Mesothelial cell of epicardium (in vitro differentiated cells): ENCODE results near the gene MXD1. TPM values are rescaled to one million over a fixed set of nuclear protein-coding genes. Genes with fewer than 3 reads are reported as not detected.

Source experiments
- DNase-seq, 2 experiments: peaks; one replicate each; pipeline ENCODE4 v3.0.0; 2021; ENCODE audit warnings: low spot score in 2 of 2; ENCODE audit not compliant: unreplicated experiment in 2 of 2
- H3K27ac Mint-ChIP-seq: 2 replicates; pipeline ENCODE4 v1.8.0; 2021; ENCODE audit warnings: mixed read lengths
- H3K27me3 Mint-ChIP-seq: 2 replicates; pipeline ENCODE4 v1.8.0; 2021; ENCODE audit warnings: low read depth, mixed read lengths
- H3K36me3 Mint-ChIP-seq: 2 replicates; pipeline ENCODE4 v1.8.0; 2021; ENCODE audit warnings: mixed read lengths
- H3K4me1 Mint-ChIP-seq: 2 replicates; pipeline ENCODE4 v1.8.0; 2021; ENCODE audit warnings: mixed read lengths
- H3K4me3 Mint-ChIP-seq: 2 replicates; pipeline ENCODE4 v1.8.0; 2021; ENCODE audit warnings: mild to moderate bottlenecking, moderate library complexity, mixed read lengths
- H3K9me3 Mint-ChIP-seq: 2 replicates; pipeline ENCODE4 v1.8.0; 2021; ENCODE audit warnings: mixed read lengths
- CTCF ChIP-seq: fragments of 200-600 bp; sonication (generic); IDR thresholded peaks from one replicate; pipeline ENCODE4 v1.5.0; 2021; ENCODE audit warnings: antibody characterized with exemption; ENCODE audit not compliant: unreplicated experiment
- total RNA-seq: library from RNA; stranded (reverse); gene quantifications from 3 replicates; pipeline ENCODE4 v1.2.1, GENCODE V29; 2021

Gene MXD1
- total RNA-seq, 1 donor from 2014 or later: 8.7 TPM

- Mint-ChIP-seq H3K9me3 (no peaks in the 10 kb centered on the region), H3K27me3 (peaks cover 37% of the 10 kb centered on the region)
- no peak for DNase-seq
Measured at GRCh38 chr2:69958480-69958879, 43.6 kb downstream of the MXD1 start.

GRCh38 chr2:69959425-69959824 lies 44.5 kb downstream of the MXD1 start:
- no peak for DNase-seq
- no peak overlapping the region for H3K27ac Mint-ChIP-seq
- no peaks in the 10 kb centered on the region for H3K9me3 Mint-ChIP-seq
- no peaks in the 10 kb centered on the region for H3K4me1 Mint-ChIP-seq
- no peaks in the 10 kb centered on the region for H3K36me3 Mint-ChIP-seq
- peaks cover 37% of the 10 kb centered on the region for H3K27me3 Mint-ChIP-seq
- no peak for TF ChIP-seq CTCF
- H3K4me3 Mint-ChIP-seq: no peak overlapping the region

More at GRCh38 chr2:69958480-69958879, 43.6 kb downstream of the MXD1 start:
- no peak for TF ChIP-seq CTCF
- Mint-ChIP-seq H3K4me3 (no peak overlapping the region), H3K27ac (no peak overlapping the region), H3K4me1 (no peaks in the 10 kb centered on the region), H3K36me3 (no peaks in the 10 kb centered on the region)

- Mint-ChIP-seq H3K36me3 (no peaks in the 10 kb centered on the region), H3K9me3 (no peaks in the 10 kb centered on the region), H3K27ac (no peak overlapping the region), H3K4me1 (no peaks in the 10 kb centered on the region), H3K27me3 (peaks cover 30% of the 10 kb centered on the region), H3K4me3 (no peak overlapping the region)
- no peak for TF ChIP-seq CTCF
- DNase-seq: no peak
Measured at GRCh38 chr2:69960821-69961220, 45.9 kb downstream of the MXD1 start.

GRCh38 chr2:69961496-69961895 lies 46.6 kb downstream of the MXD1 start, which contains the start of gene ASPRV1:
ASPRV1 (minus strand) TSS chr2:69961631; CDS start chr2:69961436, 195 bp downstream.
- Mint-ChIP-seq H3K36me3 (no peaks in the 10 kb centered on the region), H3K4me3 (no peak within 1 kb of the TSS), H3K27me3 (peaks cover 25% of the 10 kb centered on the region), H3K27ac (no peak within 1 kb of the TSS), H3K9me3 (no peaks in the 10 kb centered on the region), H3K4me1 (no peaks in the 10 kb centered on the region)
- DNase-seq: no peak
- no peak for TF ChIP-seq CTCF

- Mint-ChIP-seq H3K27me3 (peaks cover 8% of the 10 kb centered on the region), H3K4me3 (no peak overlapping the region), H3K36me3 (no peaks in the 10 kb centered on the region), H3K27ac (no peak overlapping the region), H3K4me1 (no peaks in the 10 kb centered on the region), H3K9me3 (no peaks in the 10 kb centered on the region)
- no peak for DNase-seq
- no peak for TF ChIP-seq CTCF
Measured at GRCh38 chr2:69962986-69963730, 48.2 kb downstream of the MXD1 start.
